ENCODE results near the gene SLC23A2.

Gene SLC23A2

GRCh38 chr20:4950437-4950836, 50.9 kb downstream of the SLC23A2 start:
- Histone ChIP-seq H4K20me1 (ENCODE audit: control insufficient read depth, insufficient read depth, low read depth, low read length) (peaks cover 4% of the 10 kb centered on the region; the same call in 1 of the 2 replicates), H3K4me1 (ENCODE audit: control insufficient read depth, low read length) (peaks cover 32% of the 10 kb centered on the region), H3K27me3 (ENCODE audit: control insufficient read depth, low read length) (no peaks in the 10 kb centered on the region), H3F3A (ENCODE audit: control insufficient read depth, insufficient read depth) (no peaks in the 10 kb centered on the region), H3K9me2 (replicated peaks; ENCODE audit: control insufficient read depth, low read length) (no peaks in the 10 kb centered on the region), H3K9me3 (ENCODE audit: control insufficient read depth, insufficient read depth, low read length) (no peaks in the 10 kb centered on the region; the same call in 1 of the 2 replicates), H3K27ac (ENCODE audit: low read depth, low read length) (no peak overlapping the region), H3K36me3 (ENCODE audit: control insufficient read depth, low read length) (peaks cover 38% of the 10 kb centered on the region), H3K4me3 (ENCODE audit: low read length) (no peak overlapping the region), H3K4me2 (ENCODE audit: low read length) (peak overlapping the region; percentile 25), H3K79me2 (ENCODE audit: control insufficient read depth, low read length) (peaks cover 66% of the 10 kb centered on the region)
- TF ChIP-seq EZH2phosphoT487 (IDR thresholded peaks at IDR 0.05; ENCODE audit: borderline replicate concordance, low read length): no peak
- TF ChIP-seq CTCF (IDR thresholded peaks at IDR 0.05; ENCODE audit: low read depth, low read length, poor library complexity, severe bottlenecking): no peak

GRCh38 chr20:4949833-4950178, 51.5 kb downstream of the SLC23A2 start:
- H3K27me3 ChIP-seq (ENCODE audit: control insufficient read depth, low read length): no peaks in the 10 kb centered on the region
- no peaks in the 10 kb centered on the region for H3K9me2 ChIP-seq (replicated peaks; ENCODE audit: control insufficient read depth, low read length)
- no peaks in the 10 kb centered on the region; the same call in 1 of the 2 replicates for H3K9me3 ChIP-seq (ENCODE audit: control insufficient read depth, insufficient read depth, low read length)
- H3K27ac ChIP-seq (ENCODE audit: low read depth, low read length): no peak overlapping the region
- H3K4me3 ChIP-seq (ENCODE audit: low read length): 0 out of 2 replicates have a peak overlapping the region, but pooled peaks have one; percentile 20
- H3K79me2 ChIP-seq (ENCODE audit: control insufficient read depth, low read length): peaks cover 64% of the 10 kb centered on the region
- peaks cover 37% of the 10 kb centered on the region for H3K4me1 ChIP-seq (ENCODE audit: control insufficient read depth, low read length)
- H3F3A ChIP-seq (ENCODE audit: control insufficient read depth, insufficient read depth): no peaks in the 10 kb centered on the region
- H3K36me3 ChIP-seq (ENCODE audit: control insufficient read depth, low read length): peaks cover 38% of the 10 kb centered on the region
- peaks cover 4% of the 10 kb centered on the region; the same call in 1 of the 2 replicates for H4K20me1 ChIP-seq (ENCODE audit: control insufficient read depth, insufficient read depth, low read depth, low read length)
- H3K4me2 ChIP-seq (ENCODE audit: low read length): peak overlapping the region; percentile 25
- no peak for TF ChIP-seq EZH2phosphoT487 (IDR thresholded peaks at IDR 0.05; ENCODE audit: borderline replicate concordance, low read length)
- TF ChIP-seq CTCF (IDR thresholded peaks at IDR 0.05; ENCODE audit: low read depth, low read length, poor library complexity, severe bottlenecking): peak; percentile 68

- no peak for TF ChIP-seq CTCF (IDR thresholded peaks at IDR 0.05; ENCODE audit: low read depth, low read length, poor library complexity, severe bottlenecking)
- no peak for TF ChIP-seq EZH2phosphoT487 (IDR thresholded peaks at IDR 0.05; ENCODE audit: borderline replicate concordance, low read length)
- no peak overlapping the region for H3K4me2 ChIP-seq (ENCODE audit: low read length)
These were observed 53.3 kb downstream of the SLC23A2 start for GRCh38 chr20:4947817-4948559.

More at GRCh38 chr20:4947817-4948559, 53.3 kb downstream of the SLC23A2 start:
- H3K79me2 ChIP-seq (ENCODE audit: control insufficient read depth, low read length): peaks cover 64% of the 10 kb centered on the region
- peaks cover 4% of the 10 kb centered on the region; the same call in 1 of the 2 replicates for H4K20me1 ChIP-seq (ENCODE audit: control insufficient read depth, insufficient read depth, low read depth, low read length)
- no peak overlapping the region for H3K27ac ChIP-seq (ENCODE audit: low read depth, low read length)
- no peaks in the 10 kb centered on the region for H3K9me2 ChIP-seq (replicated peaks; ENCODE audit: control insufficient read depth, low read length)
- H3F3A ChIP-seq (ENCODE audit: control insufficient read depth, insufficient read depth): 0 out of 2 replicates have a peak, but pooled peaks cover 3% of the 10 kb centered on the region
- H3K4me1 ChIP-seq (ENCODE audit: control insufficient read depth, low read length): peaks cover 54% of the 10 kb centered on the region
- H3K36me3 ChIP-seq (ENCODE audit: control insufficient read depth, low read length): peaks cover 34% of the 10 kb centered on the region
- no peaks in the 10 kb centered on the region for H3K27me3 ChIP-seq (ENCODE audit: control insufficient read depth, low read length)
- H3K9me3 ChIP-seq (ENCODE audit: control insufficient read depth, insufficient read depth, low read length): no peaks in the 10 kb centered on the region
- H3K4me3 ChIP-seq (ENCODE audit: low read length): no peak overlapping the region
